Esophagus muscularis mucosa (tissue), 4 donors: ENCODE results near the gene TEX38. TPM values are rescaled to one million over a fixed set of nuclear protein-coding genes. Genes with fewer than 3 reads are reported as not detected.
"Not testable (repeated sequence)": the region's sequence is repeated elsewhere in the genome, so short reads cannot be mapped to it uniquely, and the experiment has no call there.

ENCODE experiments used
- DNase-seq: peaks from one replicate; pipeline ENCODE4 v3.0.0-alpha.2; 2017; ENCODE audit errors: extremely low spot score
- H3K27ac ChIP-seq, 4 donors: fragments of 200-600 bp; sonication (generic); replicated peaks in 1 of 4; 1 replicate in 3 of 4; 2 replicates in 1 of 4; pipeline ENCODE4 v1.5.1; 2016 to 2019; ENCODE audit warnings: mild to moderate bottlenecking in 1 of 4
- H3K27me3 ChIP-seq, 4 donors: fragments of 200-600 bp; sonication (generic); one replicate each; pipeline versions ENCODE4 v1.5.1 to v1.6.0; 2016 to 2019
- H3K36me3 ChIP-seq, 4 donors: fragments of 200-600 bp; sonication (generic); one replicate each; pipeline ENCODE4 v1.5.1; 2016 to 2019
- H3K4me1 ChIP-seq, 4 donors: fragments of 200-600 bp; sonication (generic); one replicate each; pipeline ENCODE4 v1.5.1; 2016 to 2019
- H3K4me3 ChIP-seq, 4 donors: fragments of 200-600 bp; sonication (generic); 1 replicate in 2 of 4; 2 replicates in 2 of 4; pipeline ENCODE4 v1.5.1; 2016 to 2019; ENCODE audit warnings: mild to moderate bottlenecking in 4 of 4, moderate library complexity in 1 of 4
- H3K9me3 ChIP-seq, 4 donors: fragments of 200-600 bp; sonication (generic); 1 replicate in 3 of 4; 2 replicates in 1 of 4; pipeline ENCODE4 v1.5.1; 2016 to 2019
- CTCF ChIP-seq, 3 experiments: fragments of 200-600 bp in 2 of 3; fragments of 450-650 bp in 1 of 3; sonication (generic) in 2 of 3; IDR thresholded peaks; one replicate each; pipeline ENCODE4 v1.5.1; 2017 to 2019; ENCODE audit warnings: antibody characterized with exemption in 3 of 3, mild to moderate bottlenecking in 2 of 3, moderate library complexity in 1 of 3
- EP300 ChIP-seq: sonication (generic); formaldehyde crosslinking; IDR thresholded peaks from one replicate; pipeline ENCODE4 v1.6.1; 2017; ENCODE audit warnings: antibody characterized with exemption
- POLR2A ChIP-seq: fragments of 450-650 bp; IDR thresholded peaks from one replicate; pipeline ENCODE4 v1.6.1; 2017; ENCODE audit warnings: antibody characterized with exemption, moderate library complexity, mild to moderate bottlenecking, low read depth
- POLR2AphosphoS5 ChIP-seq, 2 donors: sonication (generic); formaldehyde crosslinking; IDR thresholded peaks; one replicate each; pipeline ENCODE4 v1.6.1; 2017; ENCODE audit warnings: antibody characterized with exemption in 2 of 2
- WGBS: methylation state at CpG from one replicate; pipeline ENCODE4 v1.1.5; 2018; 5-methylcytosine and 5-hydroxymethylcytosine counted together
- intact Hi-C: fragments of 100-400 bp; cut with DNase I; formaldehyde crosslinking; loops from one replicate; pipeline ENCODE4 v1.15.1; 2023
- total RNA-seq, 4 donors: library from RNA; depleted of rRNA; stranded (reverse); fragments of >200 nt; gene quantifications; one replicate each; pipeline versions ENCODE4 v1.1.0 to v1.2.1, GENCODE V29; 2016

Gene TEX38
- total RNA-seq, 4 donors from 2014 or later = not detected

GRCh38 chr1:46646331-46646730, 25.3 kb upstream of the TEX38 start:
- intact Hi-C loops = no loop called here
- Histone ChIP-seq H3K4me3 (no peak overlapping the region), H3K36me3 (peaks cover 13 to 50% (median 34%) of the 10 kb centered on the region in 4 donors)

GRCh38 chr1:46646844-46647243, 24.8 kb upstream of the TEX38 start:
- H3K36me3 ChIP-seq = peaks cover 13 to 53% (median 35%) of the 10 kb centered on the region in 4 donors
- H3K4me1 ChIP-seq = peaks cover 13 to 36% (median 32%) of the 10 kb centered on the region in 4 donors
- TF ChIP-seq CTCF (IDR thresholded peaks at IDR 0.05) (no peak), EP300 (no peak)
- WGBS = 60% methylated on average over 2 of the region's 2 CpGs
- intact Hi-C loops = no loop called here
- no peak for DNase-seq
- no peak overlapping the region for H3K27ac ChIP-seq
- peaks cover 0 to 6% (median 0%) of the 10 kb centered on the region in 4 donors for H3K9me3 ChIP-seq
- H3K4me3 ChIP-seq = no peak overlapping the region
- H3K27me3 ChIP-seq = no peaks in the 10 kb centered on the region

More at GRCh38 chr1:46646331-46646730, 25.3 kb upstream of the TEX38 start:
- Histone ChIP-seq H3K27me3 (no peaks in the 10 kb centered on the region), H3K4me1 (peaks cover 13 to 37% (median 34%) of the 10 kb centered on the region in 4 donors), H3K27ac (no peak overlapping the region), H3K9me3 (peaks cover 0 to 6% (median 0%) of the 10 kb centered on the region in 4 donors)
- WGBS = 69% methylated on average over 1 of the region's 1 CpG
- TF ChIP-seq EP300 (no peak), POLR2A (no peak), POLR2AphosphoS5 (IDR thresholded peaks at IDR 0.05) (no peak), CTCF (IDR thresholded peaks at IDR 0.05) (no peak)
- no peak for DNase-seq

GRCh38 chr1:46647611-46648010, 24.0 kb upstream of the TEX38 start:
- WGBS = 97% methylated on average over 3 of the region's 3 CpGs
- Histone ChIP-seq H3K27me3 (no peaks in the 10 kb centered on the region), H3K27ac (no peak overlapping the region), H3K4me1 (peaks cover 12 to 29% (median 25%) of the 10 kb centered on the region in 4 donors), H3K9me3 (peaks cover 0 to 6% (median 0%) of the 10 kb centered on the region in 4 donors), H3K36me3 (peaks cover 19 to 55% (median 37%) of the 10 kb centered on the region in 4 donors), H3K4me3 (no peak overlapping the region)
- no peak for TF ChIP-seq CTCF (IDR thresholded peaks at IDR 0.05)
- TF ChIP-seq POLR2A = no peak
- no peak for TF ChIP-seq POLR2AphosphoS5 (IDR thresholded peaks at IDR 0.05)
- no peak for TF ChIP-seq EP300
- intact Hi-C loops = no loop called here
- no peak for DNase-seq

- 97% methylated on average over 2 of the region's 2 CpGs for WGBS
- intact Hi-C loops = no loop called here
- H3K4me1 ChIP-seq = peaks cover 0 to 24% (median 13%) of the 10 kb centered on the region in 4 donors
- peaks cover 0 to 6% (median 0%) of the 10 kb centered on the region in 4 donors for H3K9me3 ChIP-seq
- H3K4me3 ChIP-seq = no peak overlapping the region
- peaks cover 19 to 65% (median 44%) of the 10 kb centered on the region in 4 donors for H3K36me3 ChIP-seq
- H3K27me3 ChIP-seq = no peaks in the 10 kb centered on the region
- TF ChIP-seq CTCF (IDR thresholded peaks at IDR 0.05) (no peak), POLR2A (no peak), EP300 (no peak), POLR2AphosphoS5 (IDR thresholded peaks at IDR 0.05) (no peak)
- no peak overlapping the region for H3K27ac ChIP-seq
- no peak for DNase-seq
Observed at GRCh38 chr1:46649764-46650163, 21.9 kb upstream of the TEX38 start.

- no peaks in the 10 kb centered on the region for H3K27me3 ChIP-seq
- peaks cover 19 to 69% (median 47%) of the 10 kb centered on the region in 4 donors for H3K36me3 ChIP-seq
- peaks cover 0 to 25% (median 7%) of the 10 kb centered on the region in 4 donors for H3K4me1 ChIP-seq
- TF ChIP-seq POLR2AphosphoS5 (IDR thresholded peaks at IDR 0.05) (no peak), POLR2A (no peak), CTCF (IDR thresholded peaks at IDR 0.05) (no peak), EP300 (no peak)
- peaks cover 0 to 6% (median 0%) of the 10 kb centered on the region in 4 donors for H3K9me3 ChIP-seq
- no peak overlapping the region for H3K27ac ChIP-seq
- WGBS = 98% methylated on average over 3 of the region's 3 CpGs
- intact Hi-C loops = no loop called here
- no peak for DNase-seq
- H3K4me3 ChIP-seq = no peak overlapping the region
Observed at GRCh38 chr1:46650491-46650890, 21.2 kb upstream of the TEX38 start.

GRCh38 chr1:46651152-46651551, 20.5 kb upstream of the TEX38 start:
- H3K9me3 ChIP-seq, H3K27me3 ChIP-seq, H3K27ac ChIP-seq, H3K4me3 ChIP-seq, DNase-seq, intact Hi-C loops: not testable (repeated sequence)
- Histone ChIP-seq H3K4me1 (peaks cover 0 to 31% (median 9%) of the 10 kb centered on the region in 4 donors), H3K36me3 (peaks cover 19 to 74% (median 50%) of the 10 kb centered on the region in 4 donors)
- WGBS = 100% methylated on average over 2 of the region's 3 CpGs
